GM23338 (cell line): ENCODE data around the gene MYO1D.

Source experiments
- CREB1 ChIP-seq: fragments of 250-450 bp; sonication (Bioruptor Pico); IDR thresholded peaks from 2 replicates; pipeline ENCODE4 v1.5.0; 2020; ENCODE audit warnings: low read depth, mild to moderate bottlenecking, moderate library complexity
- CTCF ChIP-seq, 2 experiments: fragments of 200-600 bp in 1 of 2; sonication (generic) in 1 of 2; conservative IDR thresholded peaks; 2 replicates each; pipeline versions ENCODE4 v1.5.1 to v1.6.1; 2016 to 2017; ENCODE audit warnings: antibody characterized with exemption in 2 of 2, low read depth in 2 of 2, mild to moderate bottlenecking in 2 of 2, moderate library complexity in 1 of 2
- ETS1 ChIP-seq: IDR thresholded peaks from 2 replicates; pipeline ENCODE4 v1.6.1; 2016; ENCODE audit warnings: antibody characterized with exemption
- EZH2 ChIP-seq: fragments of 200-600 bp; sonication (generic); IDR thresholded peaks from one replicate; pipeline ENCODE4 v1.8.0; 2017; ENCODE audit warnings: antibody characterized with exemption, mild to moderate bottlenecking, low read depth; ENCODE audit not compliant: unreplicated experiment
- EZH2phosphoT487 ChIP-seq: fragments of 200-600 bp; sonication (generic); IDR thresholded peaks from one replicate; pipeline ENCODE4 v1.8.1; 2018; ENCODE audit warnings: antibody characterized with exemption; ENCODE audit not compliant: unreplicated experiment
- JUNB ChIP-seq: IDR thresholded peaks from one replicate; pipeline ENCODE4 v1.6.1; 2016; ENCODE audit warnings: antibody characterized with exemption; ENCODE audit not compliant: unreplicated experiment
- NANOG ChIP-seq: IDR thresholded peaks from 2 replicates; pipeline ENCODE4 v1.6.1; 2016; ENCODE audit warnings: antibody characterized with exemption, borderline replicate concordance
- POLR2AphosphoS5 ChIP-seq: IDR thresholded peaks from 2 replicates; pipeline ENCODE4 v1.6.1; 2016; ENCODE audit warnings: antibody characterized with exemption, low read depth
- REST ChIP-seq: IDR thresholded peaks from one replicate; pipeline ENCODE4 v1.6.1; 2018; ENCODE audit warnings: antibody characterized with exemption; ENCODE audit not compliant: unreplicated experiment
- STAT1 ChIP-seq: IDR thresholded peaks from one replicate; pipeline ENCODE4 v1.6.1; 2016; ENCODE audit warnings: antibody characterized with exemption; ENCODE audit not compliant: unreplicated experiment
- ZNF114 ChIP-seq: fragments of 250-450 bp; sonication (Bioruptor Pico); IDR thresholded peaks from 2 replicates; pipeline ENCODE4 v1.5.0; 2020; ENCODE audit warnings: mild to moderate bottlenecking, moderate library complexity
- ZNF331 ChIP-seq: fragments of 250-450 bp; sonication (Bioruptor Pico); IDR thresholded peaks from 2 replicates; pipeline ENCODE4 v1.5.0; 2020; ENCODE audit warnings: low read depth, mild to moderate bottlenecking, moderate library complexity
- ZNF462 ChIP-seq: fragments of 250-450 bp; sonication (Bioruptor Pico); IDR thresholded peaks from 2 replicates; pipeline ENCODE4 v1.5.0; 2020; ENCODE audit warnings: mild to moderate bottlenecking, moderate library complexity

GRCh38 chr17:32519228-32520103, 357.5 kb downstream of the MYO1D start:
- no peak for TF ChIP-seq POLR2AphosphoS5
- no peak for TF ChIP-seq CTCF (conservative IDR thresholded peaks at IDR 0.05; ENCODE audit: low read depth in 2 of 2)
- no peak for TF ChIP-seq CREB1 (CRISPR knock-in tag)
- no peak for TF ChIP-seq EZH2
- TF ChIP-seq REST: no peak
- TF ChIP-seq JUNB: no peak
- no peak for TF ChIP-seq ZNF331 (CRISPR knock-in tag)
- TF ChIP-seq EZH2phosphoT487: no peak
- TF ChIP-seq NANOG: no peak
- no peak for TF ChIP-seq ZNF462 (CRISPR knock-in tag)
- TF ChIP-seq ZNF114 (CRISPR knock-in tag): no peak
- no peak for TF ChIP-seq ETS1
- no peak for TF ChIP-seq STAT1
